ENCODE measurements around the gene MACO1.
"Not testable (repeated sequence)": the region's sequence is repeated elsewhere in the genome, so short reads cannot be mapped to it uniquely, and the experiment has no call there.

DNA sequence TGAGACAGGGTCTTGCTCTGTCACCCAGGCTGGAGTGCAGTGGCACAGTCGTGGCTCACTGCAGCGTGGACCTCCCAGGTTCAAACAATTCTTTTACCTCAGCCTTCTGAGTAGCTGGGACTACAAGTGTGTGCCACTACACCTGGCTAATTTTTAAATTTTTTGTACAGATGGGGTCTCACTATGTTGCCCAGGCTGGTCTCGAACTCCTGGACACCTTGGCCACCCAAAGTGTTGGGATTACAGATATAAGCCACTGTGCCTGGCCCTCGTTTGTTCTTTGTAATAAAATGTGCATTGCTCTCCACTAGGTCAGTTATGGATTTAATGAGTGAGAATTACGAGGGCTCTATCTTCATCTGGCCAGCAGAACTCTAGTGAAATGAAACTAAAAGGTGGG is 13.9 kb downstream of the MACO1 start:
- not testable (repeated sequence) for TF ChIP-seq EZH2 (optimal IDR thresholded peaks at IDR 0.05; ENCODE audit: low read depth, low read length); EZH2phosphoT487 (IDR thresholded peaks at IDR 0.05; ENCODE audit: low read length)
- TF ChIP-seq, protein P1, sequence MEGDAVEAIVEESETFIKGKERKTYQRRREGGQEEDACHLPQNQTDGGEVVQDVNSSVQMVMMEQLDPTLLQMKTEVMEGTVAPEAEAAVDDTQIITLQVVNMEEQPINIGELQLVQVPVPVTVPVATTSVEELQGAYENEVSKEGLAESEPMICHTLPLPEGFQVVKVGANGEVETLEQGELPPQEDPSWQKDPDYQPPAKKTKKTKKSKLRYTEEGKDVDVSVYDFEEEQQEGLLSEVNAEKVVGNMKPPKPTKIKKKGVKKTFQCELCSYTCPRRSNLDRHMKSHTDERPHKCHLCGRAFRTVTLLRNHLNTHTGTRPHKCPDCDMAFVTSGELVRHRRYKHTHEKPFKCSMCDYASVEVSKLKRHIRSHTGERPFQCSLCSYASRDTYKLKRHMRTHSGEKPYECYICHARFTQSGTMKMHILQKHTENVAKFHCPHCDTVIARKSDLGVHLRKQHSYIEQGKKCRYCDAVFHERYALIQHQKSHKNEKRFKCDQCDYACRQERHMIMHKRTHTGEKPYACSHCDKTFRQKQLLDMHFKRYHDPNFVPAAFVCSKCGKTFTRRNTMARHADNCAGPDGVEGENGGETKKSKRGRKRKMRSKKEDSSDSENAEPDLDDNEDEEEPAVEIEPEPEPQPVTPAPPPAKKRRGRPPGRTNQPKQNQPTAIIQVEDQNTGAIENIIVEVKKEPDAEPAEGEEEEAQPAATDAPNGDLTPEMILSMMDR (IDR thresholded peaks at IDR 0.05; ENCODE audit: low read length), result not testable (repeated sequence)

Data from MM.1S (cell line).